ENCODE results near the gene RAB40B.

RAB40B gene

GRCh38 chr17:82681547-82681946 is 17.0 kb downstream of the RAB40B start:
- DNase-seq (ENCODE audit: low read depth): no peak
- no peak overlapping the region for H3K4me3 ChIP-seq (ENCODE audit: low read depth, low read length)
- no peak for TF ChIP-seq CTCF (IDR thresholded peaks at IDR 0.05; ENCODE audit: control insufficient read depth, extremely low read depth, insufficient read depth)

GRCh38 chr17:82679586-82680465 is 18.7 kb downstream of the RAB40B start:
- H3K4me3 ChIP-seq (ENCODE audit: low read depth, low read length): no peak overlapping the region
- TF ChIP-seq CTCF (IDR thresholded peaks at IDR 0.05; ENCODE audit: control insufficient read depth, extremely low read depth, insufficient read depth): no peak
- DNase-seq (ENCODE audit: low read depth): no peak

GRCh38 chr17:82678265-82678891 is 20.1 kb downstream of the RAB40B start:
- DNase-seq (ENCODE audit: low read depth): no peak
- H3K4me3 ChIP-seq (ENCODE audit: low read depth, low read length): no peak overlapping the region
- no peak for TF ChIP-seq CTCF (IDR thresholded peaks at IDR 0.05; ENCODE audit: control insufficient read depth, extremely low read depth, insufficient read depth)

GRCh38 chr17:82677353-82677925 is 21.1 kb downstream of the RAB40B start:
- no peak for DNase-seq (ENCODE audit: low read depth)
- TF ChIP-seq CTCF (IDR thresholded peaks at IDR 0.05; ENCODE audit: control insufficient read depth, extremely low read depth, insufficient read depth): no peak
- no peak overlapping the region for H3K4me3 ChIP-seq (ENCODE audit: low read depth, low read length)

GRCh38 chr17:82675476-82676245 is 22.8 kb downstream of the RAB40B start:
- no peak overlapping the region for H3K4me3 ChIP-seq (ENCODE audit: low read depth, low read length)
- no peak for DNase-seq (ENCODE audit: low read depth)
- TF ChIP-seq CTCF (IDR thresholded peaks at IDR 0.05; ENCODE audit: control insufficient read depth, extremely low read depth, insufficient read depth): no peak

- H3K4me3 ChIP-seq (ENCODE audit: low read depth, low read length): no peak overlapping the region
- DNase-seq (ENCODE audit: low read depth): no peak
- no peak for TF ChIP-seq CTCF (IDR thresholded peaks at IDR 0.05; ENCODE audit: control insufficient read depth, extremely low read depth, insufficient read depth)
These were observed 23.6 kb downstream of the RAB40B start for GRCh38 chr17:82674656-82675475.
